Medulla oblongata (tissue), 1 donor: ENCODE measurements around the gene PPP2R2B.
A peak's percentile ranks its signal among the peaks of the same experiment; 100 is the strongest.

ENCODE experiments used
- DNase-seq: peaks from one replicate; pipeline ENCODE4 v3.0.0-alpha.2; 2015; ENCODE audit errors: extremely low spot score

The PPP2R2B gene

DNA sequence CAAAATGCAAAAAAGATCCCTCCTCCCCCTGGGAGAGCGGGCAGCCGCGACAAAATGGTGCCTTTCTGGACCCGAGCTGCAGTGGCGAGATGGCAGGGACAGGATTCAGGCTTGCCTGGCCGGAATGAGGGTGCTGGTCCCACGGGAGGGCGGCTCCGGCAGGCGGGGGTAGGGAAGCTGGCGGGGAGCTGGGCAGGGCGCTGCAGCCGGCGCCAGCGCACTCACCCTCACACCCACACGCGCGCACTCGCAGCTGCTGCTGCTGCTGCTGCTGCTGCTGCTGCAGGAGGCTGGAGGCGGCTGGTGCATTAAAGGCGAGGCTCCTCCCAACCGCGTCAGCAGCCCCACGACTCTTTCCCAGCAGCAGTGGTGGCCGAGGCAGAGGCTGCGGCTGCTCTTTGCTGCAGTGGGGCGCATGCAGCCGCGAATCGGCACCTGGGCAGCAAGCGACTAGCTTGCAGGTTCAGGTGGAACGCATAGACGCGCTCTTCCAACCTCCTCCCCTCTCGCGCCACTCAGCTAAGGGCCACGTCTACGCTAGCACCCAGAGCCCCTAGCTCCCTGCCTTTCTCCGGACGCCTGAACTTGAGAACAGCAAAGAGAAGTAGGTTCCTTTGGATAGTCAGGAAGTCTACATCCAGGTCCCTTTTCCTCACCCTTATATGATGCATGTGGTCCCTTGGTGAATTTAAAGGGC is at the start of gene PPP2R2B:
Gene PPP2R2B, minus strand, starts transcription at position 282 of the 697 bp plus-strand sequence.
- DNase-seq = peak; percentile 53

DNA sequence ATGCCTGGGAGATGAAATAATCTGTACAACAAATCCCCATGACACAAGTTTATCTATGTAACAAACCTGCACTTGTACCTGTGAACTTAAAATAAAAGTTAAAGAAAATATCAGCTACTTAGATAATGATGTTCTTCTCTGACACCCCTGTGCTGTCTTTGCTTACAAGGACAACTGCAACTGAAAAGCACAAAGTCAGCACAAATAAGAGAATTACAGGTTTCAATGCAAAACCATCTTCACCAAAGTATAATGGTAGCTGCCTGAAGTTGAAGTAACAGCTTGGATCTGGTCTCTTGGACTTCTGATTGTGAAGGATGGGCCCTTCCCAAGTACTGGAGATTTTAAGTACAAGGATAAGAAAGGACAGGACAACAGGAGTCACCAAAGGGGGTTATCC is 45.6 kb upstream of the PPP2R2B start:
- no peak for DNase-seq

DNA sequence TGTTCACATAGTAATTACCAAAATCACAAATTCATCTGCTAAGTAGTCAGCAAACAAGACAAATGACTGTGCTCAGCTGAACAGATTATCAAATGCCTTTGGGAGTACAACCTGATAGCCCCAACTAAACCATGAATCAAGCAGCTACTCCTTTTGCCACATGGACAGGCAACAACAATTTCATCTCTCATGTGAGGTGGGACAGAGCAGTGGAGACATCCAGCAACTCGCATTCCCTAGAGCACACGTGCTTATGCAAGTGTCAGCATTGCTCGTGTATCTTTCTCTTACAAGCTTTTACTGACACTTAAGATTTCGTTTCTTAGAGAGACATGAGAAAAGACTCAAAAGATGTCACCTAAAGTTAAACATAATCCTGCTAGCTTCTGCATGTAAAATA is 42.7 kb upstream of the PPP2R2B start:
- DNase-seq = no peak

GRCh38 chr5:146920351-146920881 is 41.9 kb upstream of the PPP2R2B start:
- no peak for DNase-seq

- no peak for DNase-seq
These were observed 40.7 kb upstream of the PPP2R2B start for GRCh38 chr5:146919304-146919703.

DNA sequence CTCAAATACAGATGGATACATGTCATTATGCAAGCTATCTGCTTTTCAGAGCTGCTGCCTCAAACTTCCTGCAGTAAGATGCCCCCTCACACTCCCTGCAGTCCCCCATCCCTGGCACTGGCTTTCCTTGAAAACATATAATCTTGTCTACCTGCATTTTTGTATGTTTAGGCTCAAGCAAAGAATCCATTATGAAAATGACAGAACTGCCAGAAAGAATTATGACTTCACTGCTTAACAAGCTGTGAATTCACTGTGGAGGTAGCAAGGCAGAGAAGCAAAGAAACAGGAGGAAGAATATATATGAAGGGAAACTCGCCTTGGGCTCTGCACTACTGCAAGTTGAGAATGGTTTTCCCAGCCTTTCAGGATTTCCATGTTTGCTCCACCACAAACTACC is 39.4 kb upstream of the PPP2R2B start:
- DNase-seq = no peak

GRCh38 chr5:146912874-146913273 is 34.3 kb upstream of the PPP2R2B start:
- DNase-seq = no peak

DNA sequence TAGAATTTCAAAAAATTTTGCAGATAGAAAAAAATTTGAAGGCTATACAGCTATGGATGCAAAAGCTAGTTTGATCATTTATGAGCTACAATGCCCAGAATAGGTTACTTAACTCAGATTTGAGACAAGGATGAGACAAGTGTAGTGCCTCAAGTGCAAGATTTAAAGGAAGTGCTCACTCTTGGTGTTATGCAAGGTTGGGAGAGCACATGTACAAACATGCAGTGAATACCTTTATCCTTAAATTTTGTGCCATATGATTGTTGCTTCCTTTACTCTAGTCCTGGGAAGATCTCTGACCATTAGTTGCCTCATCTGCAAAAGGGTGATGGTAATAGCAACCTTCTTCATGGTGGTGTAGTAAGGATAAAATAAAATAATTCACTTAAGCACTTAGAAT is 31.7 kb upstream of the PPP2R2B start:
- no peak for DNase-seq

GRCh38 chr5:146909255-146910068 is 30.9 kb upstream of the PPP2R2B start:
- DNase-seq = no peak

GRCh38 chr5:146906803-146907202 is 28.2 kb upstream of the PPP2R2B start:
- DNase-seq = no peak

GRCh38 chr5:146904890-146905289 is 26.3 kb upstream of the PPP2R2B start:
- DNase-seq = no peak

GRCh38 chr5:146903789-146904188 is 25.2 kb upstream of the PPP2R2B start:
- no peak for DNase-seq

DNA sequence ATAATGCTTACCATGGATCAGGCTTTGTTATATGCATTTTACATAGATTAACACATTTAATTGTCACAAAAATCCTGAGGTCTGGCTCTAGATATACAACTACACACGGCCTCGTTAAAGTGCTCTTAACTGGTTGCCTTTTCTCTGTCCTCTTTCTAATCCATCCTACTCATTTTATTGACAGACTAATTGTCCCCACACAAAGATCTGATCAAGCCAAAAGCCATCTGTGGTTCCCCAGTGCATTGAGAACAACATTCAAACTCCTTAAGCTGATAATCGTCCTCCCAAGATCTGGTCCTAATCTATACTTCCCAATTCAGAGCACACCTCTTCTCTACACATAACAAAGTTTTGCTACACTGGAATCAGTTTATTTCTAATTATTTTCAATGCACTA is 23.9 kb upstream of the PPP2R2B start:
- DNase-seq = no peak

GRCh38 chr5:146897061-146897460 is 18.5 kb upstream of the PPP2R2B start:
- no peak for DNase-seq

DNA sequence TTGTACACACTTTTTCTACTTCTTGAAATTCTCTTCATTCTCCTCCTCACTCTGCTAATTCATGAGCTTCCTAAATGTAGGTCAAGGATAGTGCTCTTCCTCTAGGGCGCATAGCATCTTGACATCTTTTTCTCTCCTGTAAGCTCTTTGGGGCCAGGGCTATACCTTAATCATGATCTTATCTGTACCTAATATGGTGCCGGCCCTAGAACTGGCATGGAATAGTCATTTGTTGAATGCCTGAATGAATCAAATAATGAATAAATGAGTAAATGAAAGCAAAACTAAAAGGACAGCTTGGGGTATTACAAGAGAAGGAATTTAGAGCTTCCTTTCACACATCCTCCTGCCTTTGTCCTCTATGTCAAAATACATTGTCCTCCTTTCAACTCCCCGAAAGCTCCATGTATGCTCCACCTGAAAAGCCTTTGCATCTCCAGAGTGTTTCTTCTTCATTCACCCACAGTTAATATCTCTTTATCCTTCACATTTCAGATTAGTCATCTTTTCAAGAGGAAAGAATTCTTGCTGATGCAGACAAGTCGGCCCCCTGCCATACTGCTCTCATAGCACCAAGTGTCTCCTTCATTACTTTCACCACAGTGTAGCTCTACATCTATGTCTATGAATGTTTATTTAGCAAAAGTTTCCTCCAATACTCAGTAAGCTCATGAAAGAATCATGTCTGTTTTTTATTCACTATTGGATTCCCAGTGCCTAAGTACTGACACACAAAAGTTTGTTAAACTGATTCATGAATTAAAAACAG is 16.4 kb upstream of the PPP2R2B start:
- no peak for DNase-seq

- DNase-seq = no peak
These were observed 15.4 kb upstream of the PPP2R2B start for GRCh38 chr5:146893991-146894390.

DNA sequence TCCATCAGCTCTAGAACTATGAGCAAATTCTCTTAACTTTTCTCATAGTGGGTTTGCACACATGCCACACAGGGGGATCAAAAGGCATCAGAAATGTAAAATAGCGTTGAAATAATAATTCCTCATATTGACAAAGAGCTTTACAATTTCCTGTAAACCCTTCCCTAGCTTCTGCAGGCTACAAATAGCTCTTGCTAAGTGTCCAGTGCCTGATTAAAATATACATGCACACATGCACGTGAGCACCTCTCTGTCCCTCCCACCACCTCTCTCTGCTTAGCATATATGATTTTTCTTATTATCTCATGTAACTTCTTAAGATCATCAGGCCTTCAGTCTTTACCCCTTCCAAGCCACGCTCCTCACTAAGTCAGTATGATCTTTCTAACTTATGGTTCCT is 13.7 kb upstream of the PPP2R2B start:
- no peak for DNase-seq

DNA sequence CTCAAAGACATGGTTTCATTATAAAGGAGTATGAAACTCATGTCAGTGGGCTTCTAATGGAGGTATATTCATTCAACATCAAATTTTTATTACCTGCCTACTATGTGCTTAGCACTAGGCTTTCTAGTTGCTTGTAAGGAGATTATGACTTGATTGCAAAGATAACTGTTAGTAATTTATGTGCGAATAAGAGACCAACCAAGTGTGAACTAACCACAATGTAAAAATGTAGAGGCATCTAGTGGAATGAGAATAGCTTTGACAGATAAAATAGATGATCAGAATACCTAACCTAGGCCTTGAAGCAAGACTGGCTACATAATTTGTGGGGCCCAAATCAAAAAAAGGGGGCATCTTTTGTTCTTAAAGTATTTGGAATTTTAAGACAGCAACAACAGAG is 13.0 kb upstream of the PPP2R2B start:
- DNase-seq = no peak

GRCh38 chr5:146890731-146891440 is 12.3 kb upstream of the PPP2R2B start:
- DNase-seq = no peak

GRCh38 chr5:146890066-146890465 is 11.5 kb upstream of the PPP2R2B start:
- DNase-seq = no peak

DNA sequence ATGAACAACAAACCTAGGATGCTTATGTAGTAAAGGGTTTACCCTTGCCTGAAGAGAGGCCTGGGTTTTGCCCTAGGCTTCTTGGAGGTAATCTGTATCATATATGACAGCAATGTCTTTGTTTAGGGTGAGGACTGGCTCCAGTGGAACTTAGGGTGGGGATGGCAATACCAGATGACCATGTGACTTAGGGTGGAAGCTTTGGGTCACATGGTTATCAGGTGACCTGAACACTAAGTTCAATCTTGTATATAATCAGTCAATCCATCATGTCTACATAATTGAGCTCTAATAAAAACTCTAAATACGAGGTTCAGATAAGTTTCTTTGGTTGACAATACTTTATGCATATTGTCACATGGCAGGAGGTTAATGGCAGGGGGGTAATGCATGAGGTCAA is 10.6 kb upstream of the PPP2R2B start:
- DNase-seq = no peak
